GM19025 (cell line): ENCODE measurements around the gene RBM8A.
"Not testable (repeated sequence)": the region's sequence is repeated elsewhere in the genome, so short reads cannot be mapped to it uniquely, and the experiment has no call there.

Experiments
- ATAC-seq: cut with Tn5 transposase; IDR thresholded peaks from one replicate; pipeline ENCODE4 v1.9.1; 2021; ENCODE audit warnings: mild to moderate bottlenecking, low read depth, moderate library complexity; ENCODE audit not compliant: unreplicated experiment

Gene RBM8A

GRCh38 chr1:145956781-145957442 lies 29.6 kb upstream of the RBM8A start:
- ATAC-seq = no peak

GRCh38 chr1:145956361-145956760 lies 29.1 kb upstream of the RBM8A start:
- no peak for ATAC-seq

GRCh38 chr1:145955436-145955835 lies 28.2 kb upstream of the RBM8A start:
- ATAC-seq = no peak

- ATAC-seq = no peak
These were observed 26.6 kb upstream of the RBM8A start for GRCh38 chr1:145953861-145954260.

GRCh38 chr1:145952903-145953302 lies 25.6 kb upstream of the RBM8A start:
- ATAC-seq = no peak

GRCh38 chr1:145951526-145951925 lies 24.2 kb upstream of the RBM8A start:
- ATAC-seq = no peak

- ATAC-seq = no peak
These were observed 21.9 kb upstream of the RBM8A start for GRCh38 chr1:145949219-145949618.

- ATAC-seq = no peak
These were observed 20.3 kb upstream of the RBM8A start for GRCh38 chr1:145947551-145947950.

- no peak for ATAC-seq
These were observed 19.2 kb upstream of the RBM8A start for GRCh38 chr1:145946477-145946986.

GRCh38 chr1:145944532-145944931 lies 17.2 kb upstream of the RBM8A start:
- no peak for ATAC-seq

- ATAC-seq = no peak
These were observed 15.6 kb upstream of the RBM8A start for GRCh38 chr1:145942871-145943270.

- ATAC-seq = no peak
These were observed 15.1 kb upstream of the RBM8A start for GRCh38 chr1:145942405-145942804.

- ATAC-seq = no peak
These were observed 10.2 kb upstream of the RBM8A start for GRCh38 chr1:145937436-145937835.

GRCh38 chr1:145936247-145936646 lies 9.0 kb upstream of the RBM8A start:
- ATAC-seq = no peak

- no peak for ATAC-seq
These were observed 8.4 kb upstream of the RBM8A start for GRCh38 chr1:145935708-145936107.

- ATAC-seq = not testable (repeated sequence)
These were observed 5.3 kb upstream of the RBM8A start for GRCh38 chr1:145932522-145933009.

- ATAC-seq = no peak
These were observed 796 bp upstream of the RBM8A start for GRCh38 chr1:145927916-145928643.

- ATAC-seq = no peak
These were observed 610 bp downstream of the RBM8A start for GRCh38 chr1:145926686-145927062.

- ATAC-seq = no peak
These were observed 5.0 kb downstream of the RBM8A start for GRCh38 chr1:145922266-145922665.

- not testable (repeated sequence) for ATAC-seq
These were observed 7.0 kb downstream of the RBM8A start for GRCh38 chr1:145920297-145920696.

- peak; percentile 9 for ATAC-seq
These were observed 8.0 kb downstream of the RBM8A start for GRCh38 chr1:145918992-145919939.
